ACC112 (cell line): ENCODE data around the gene CFAP46.
"Not testable (repeated sequence)": the region's sequence is repeated elsewhere in the genome, so short reads cannot be mapped to it uniquely, and the experiment has no call there.

Experiments
- H2AFZ ChIP-seq: fragments of 200-600 bp; sonication (generic); one replicate; pipeline ENCODE4 v1.6.0; 2017; ENCODE audit warnings: antibody characterized with exemption, low read length; ENCODE audit not compliant: unreplicated experiment
- H3K27ac ChIP-seq: fragments of 200-600 bp; sonication (generic); 2 replicates; pipeline ENCODE4 v1.5.1; 2014; ENCODE audit warnings: low read depth, mild to moderate bottlenecking, antibody characterized with exemption, low read length, moderate library complexity
- H3K27me3 ChIP-seq: fragments of 200-600 bp; sonication (generic); 2 replicates; pipeline ENCODE4 v1.6.1; 2014; ENCODE audit warnings: mild to moderate bottlenecking, antibody characterized with exemption, low read length, moderate library complexity, mixed read lengths; ENCODE audit not compliant: insufficient read depth
- H3K36me3 ChIP-seq: fragments of 200-600 bp; sonication (generic); 2 replicates; pipeline ENCODE4 v1.6.1; 2016; ENCODE audit warnings: mild to moderate bottlenecking, antibody characterized with exemption, low read length, moderate library complexity, mixed read lengths; ENCODE audit not compliant: insufficient read depth
- H3K4me1 ChIP-seq: fragments of 200-600 bp; sonication (generic); one replicate; pipeline ENCODE4 v1.6.1; 2016; ENCODE audit warnings: low read length, mixed read lengths; ENCODE audit not compliant: insufficient read depth, unreplicated experiment, control insufficient read depth
- H3K4me3 ChIP-seq: fragments of 200-600 bp; sonication (generic); 2 replicates; pipeline ENCODE4 v1.5.1; 2014; ENCODE audit warnings: mild to moderate bottlenecking, low read depth, low read length
- H3K79me2 ChIP-seq: fragments of 200-600 bp; sonication (generic); one replicate; pipeline ENCODE4 v1.6.0; 2016; ENCODE audit warnings: low read length; ENCODE audit not compliant: control insufficient read depth, unreplicated experiment, insufficient read depth

CFAP46 gene

GRCh38 chr10:132961420-132961786 is 19.0 kb upstream of the CFAP46 start:
- Histone ChIP-seq H3K4me3 (no peak overlapping the region), H2AFZ (no peak overlapping the region), H3K36me3 (no peaks in the 10 kb centered on the region)

GRCh38 chr10:132960631-132961419 is 18.5 kb upstream of the CFAP46 start:
- Histone ChIP-seq H2AFZ (no peak overlapping the region), H3K4me3 (no peak overlapping the region), H3K79me2 (no peaks in the 10 kb centered on the region), H3K4me1 (peaks cover 7% of the 10 kb centered on the region), H3K27ac (no peak overlapping the region), H3K36me3 (no peaks in the 10 kb centered on the region), H3K27me3 (peaks cover 5% of the 10 kb centered on the region)

More at GRCh38 chr10:132961420-132961786, 19.0 kb upstream of the CFAP46 start:
- H3K27ac ChIP-seq, result no peak overlapping the region
- H3K79me2 ChIP-seq, result no peaks in the 10 kb centered on the region
- peaks cover 7% of the 10 kb centered on the region for H3K4me1 ChIP-seq
- peaks cover 10% of the 10 kb centered on the region for H3K27me3 ChIP-seq

- H3K79me2 ChIP-seq, result no peaks in the 10 kb centered on the region
- H3K27me3 ChIP-seq, result peaks cover 6% of the 10 kb centered on the region
- H2AFZ ChIP-seq, result no peak overlapping the region
- no peak overlapping the region for H3K4me3 ChIP-seq
- H3K27ac ChIP-seq, result no peak overlapping the region
- peaks cover 7% of the 10 kb centered on the region for H3K4me1 ChIP-seq
- H3K36me3 ChIP-seq, result no peaks in the 10 kb centered on the region
Observed at GRCh38 chr10:132960071-132960472, 17.7 kb upstream of the CFAP46 start.

- no peak overlapping the region for H3K4me3 ChIP-seq
- no peak overlapping the region for H3K27ac ChIP-seq
- H3K27me3 ChIP-seq, result peaks cover 11% of the 10 kb centered on the region
- H3K4me1 ChIP-seq, result peaks cover 7% of the 10 kb centered on the region
- H3K36me3 ChIP-seq, result no peaks in the 10 kb centered on the region
- no peak overlapping the region for H2AFZ ChIP-seq
- H3K79me2 ChIP-seq, result no peaks in the 10 kb centered on the region
Observed at GRCh38 chr10:132959559-132959961, 17.2 kb upstream of the CFAP46 start.

- Histone ChIP-seq H3K4me3 (no peak overlapping the region), H3K79me2 (no peaks in the 10 kb centered on the region), H3K27ac (no peak overlapping the region), H3K36me3 (no peaks in the 10 kb centered on the region), H3K4me1 (peaks cover 7% of the 10 kb centered on the region), H3K27me3 (peaks cover 16% of the 10 kb centered on the region), H2AFZ (no peak overlapping the region)
Observed at GRCh38 chr10:132958883-132959558, 16.7 kb upstream of the CFAP46 start.

GRCh38 chr10:132957981-132958882 is 15.9 kb upstream of the CFAP46 start:
- Histone ChIP-seq H3K36me3 (no peaks in the 10 kb centered on the region), H2AFZ (no peak overlapping the region), H3K4me1 (peaks cover 6% of the 10 kb centered on the region), H3K27ac (no peak overlapping the region), H3K4me3 (no peak overlapping the region), H3K27me3 (peaks cover 24% of the 10 kb centered on the region), H3K79me2 (no peaks in the 10 kb centered on the region)

GRCh38 chr10:132957131-132957530 is 14.8 kb upstream of the CFAP46 start:
- no peak overlapping the region for H3K4me3 ChIP-seq
- H3K36me3 ChIP-seq, result no peaks in the 10 kb centered on the region
- no peaks in the 10 kb centered on the region for H3K79me2 ChIP-seq
- no peak overlapping the region for H2AFZ ChIP-seq
- H3K27ac ChIP-seq, result no peak overlapping the region
- H3K27me3 ChIP-seq, result peaks cover 35% of the 10 kb centered on the region
- H3K4me1 ChIP-seq, result peaks cover 4% of the 10 kb centered on the region

GRCh38 chr10:132956259-132956658 is 13.9 kb upstream of the CFAP46 start:
- H3K27ac ChIP-seq, H3K79me2 ChIP-seq, H3K4me3 ChIP-seq, H2AFZ ChIP-seq, H3K4me1 ChIP-seq, H3K36me3 ChIP-seq: not testable (repeated sequence)
- H3K27me3 ChIP-seq, result peaks cover 44% of the 10 kb centered on the region

GRCh38 chr10:132955479-132955878 is 13.1 kb upstream of the CFAP46 start:
- H3K27me3 ChIP-seq, result peaks cover 51% of the 10 kb centered on the region
- H2AFZ ChIP-seq, result no peak overlapping the region
- no peak overlapping the region for H3K4me3 ChIP-seq

GRCh38 chr10:132953428-132953827 is 11.1 kb upstream of the CFAP46 start:
- no peaks in the 10 kb centered on the region for H3K4me1 ChIP-seq
- no peaks in the 10 kb centered on the region for H3K36me3 ChIP-seq
- no peak overlapping the region for H3K27ac ChIP-seq
- H3K27me3 ChIP-seq, result peaks cover 72% of the 10 kb centered on the region
- no peak overlapping the region for H2AFZ ChIP-seq
- H3K4me3 ChIP-seq, result no peak overlapping the region
- H3K79me2 ChIP-seq, result no peaks in the 10 kb centered on the region

More at GRCh38 chr10:132955479-132955878, 13.1 kb upstream of the CFAP46 start:
- Histone ChIP-seq H3K36me3 (no peaks in the 10 kb centered on the region), H3K27ac (no peak overlapping the region), H3K4me1 (no peaks in the 10 kb centered on the region), H3K79me2 (no peaks in the 10 kb centered on the region)
